Activated T-cell treated with anti-CD3 and anti-CD28 coated beads, Interleukin-2, amount 50 U/mL, for 48 hours (primary cell): ENCODE results near the gene ZNF451.

Experiments used
- DNase-seq, 2 experiments: peaks; one replicate each; pipeline ENCODE4 v3.0.0-alpha.2; 2020

The ZNF451 gene

DNA sequence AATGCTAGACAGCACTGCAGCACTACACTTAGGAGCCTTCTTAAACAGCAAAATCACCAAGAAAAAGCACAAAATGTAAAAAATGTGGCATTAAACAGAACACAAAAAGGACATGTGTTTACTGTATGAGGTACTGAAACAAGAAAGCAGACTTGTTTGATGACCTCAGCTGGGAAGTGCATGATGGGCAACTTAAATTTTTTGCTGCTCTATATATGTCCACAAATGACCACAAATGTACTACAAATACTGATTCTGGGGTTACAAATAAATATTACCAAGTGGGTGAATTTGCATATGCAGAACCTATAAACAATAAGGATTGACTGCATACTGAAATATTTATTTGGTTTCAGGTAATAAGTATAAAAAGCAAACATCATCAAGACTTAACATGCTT lies 119.0 kb downstream of the ZNF451 start:
- DNase-seq: no peak

DNA sequence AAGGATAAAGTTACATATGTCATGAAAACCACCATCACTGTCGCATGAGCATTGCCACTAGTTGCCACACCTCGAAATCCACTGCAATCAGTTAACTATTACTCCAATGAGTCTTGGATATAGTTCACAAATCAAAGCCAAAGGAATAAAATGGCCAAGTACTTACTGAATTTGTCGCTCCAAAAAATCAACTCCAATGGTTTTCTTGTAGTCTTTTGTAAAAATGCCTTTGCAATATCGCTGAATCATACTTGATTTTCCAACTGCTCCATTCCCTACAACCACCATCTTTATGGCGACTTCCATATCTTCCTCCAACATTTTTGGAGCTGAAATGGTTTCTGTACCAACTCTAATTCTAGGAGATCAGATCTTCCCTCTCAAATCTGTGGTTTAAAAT lies 120.1 kb downstream of the ZNF451 start:
- DNase-seq: no peak

DNA sequence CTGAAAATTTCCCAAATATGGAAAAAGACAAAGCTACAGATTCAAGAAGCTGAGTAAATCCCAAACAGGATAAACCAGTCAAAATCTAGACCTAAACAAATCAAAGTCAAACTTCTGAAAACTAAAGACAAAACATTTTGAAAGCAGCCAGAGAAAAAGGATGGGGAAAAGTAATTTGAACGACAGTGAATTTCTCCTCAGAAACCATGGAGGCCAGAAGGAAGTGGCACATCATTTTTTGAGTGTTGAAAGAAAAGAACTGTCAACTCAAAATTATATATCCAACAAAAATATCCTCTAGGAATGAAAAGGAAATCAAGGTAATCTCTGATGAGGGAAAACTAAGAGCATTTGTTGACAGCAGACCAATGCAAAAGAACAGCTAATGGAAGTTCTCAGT lies 125.3 kb downstream of the ZNF451 start:
- no peak for DNase-seq

DNA sequence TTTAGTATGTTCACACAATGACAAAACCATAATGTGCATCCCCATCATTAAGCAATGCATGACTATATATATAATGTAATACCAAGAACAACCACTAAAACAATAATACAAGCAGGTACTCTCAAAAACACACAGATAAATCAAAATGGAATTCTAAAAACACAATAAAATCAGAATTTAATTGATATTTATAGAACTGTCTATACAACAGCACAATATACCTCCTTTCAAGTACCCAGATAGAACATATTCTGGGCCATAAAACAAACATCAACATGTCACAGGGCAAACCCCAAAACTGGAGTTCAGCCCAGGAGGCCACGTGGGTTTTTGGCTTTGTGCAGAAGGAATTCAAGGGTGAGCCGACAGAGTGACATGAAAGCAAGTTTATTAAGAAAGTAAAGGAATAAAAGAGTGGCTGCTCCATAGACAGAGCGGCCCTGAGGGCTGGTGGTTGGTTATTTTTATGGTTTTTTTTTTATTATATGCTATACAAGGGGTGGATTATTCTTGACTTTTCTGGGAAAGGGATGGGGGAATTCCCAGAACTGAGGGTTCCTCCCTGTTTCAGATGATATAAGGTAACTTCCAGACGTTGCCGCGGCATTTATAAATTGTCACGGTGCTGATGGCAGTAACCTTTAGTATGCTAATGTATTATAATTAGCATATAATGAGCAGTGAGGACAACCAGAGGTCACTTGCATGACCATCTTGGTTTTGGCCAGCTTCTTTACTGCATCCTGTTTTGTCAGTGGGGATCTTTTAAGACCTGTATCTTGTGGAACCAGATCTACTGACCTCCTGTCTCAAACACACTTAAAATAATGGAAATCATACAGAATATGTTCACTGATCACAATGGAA lies 126.5 kb downstream of the ZNF451 start:
- DNase-seq: no peak

DNA sequence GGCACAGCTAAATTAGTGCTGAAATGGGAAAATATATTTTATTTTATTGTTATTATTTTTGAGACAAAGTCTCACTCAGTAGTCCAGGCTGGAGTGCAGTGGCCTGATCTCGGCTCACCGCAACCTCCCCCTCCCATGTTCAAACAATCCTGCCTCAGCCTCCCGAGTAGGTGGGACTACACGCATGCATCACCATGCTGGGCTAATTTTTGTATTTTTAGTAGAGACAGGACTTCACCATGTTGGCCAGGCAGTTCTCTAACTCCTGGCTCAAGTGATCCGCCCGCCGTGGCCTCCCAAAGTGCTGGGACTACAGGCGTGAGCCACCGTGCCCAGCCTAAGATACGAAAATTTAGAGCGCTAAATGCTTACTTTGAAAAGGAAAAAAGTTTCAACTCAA lies 127.3 kb downstream of the ZNF451 start:
- no peak for DNase-seq
